H1 (cell line): Measurements from ENCODE around the gene ERVV-1. TPM values are rescaled to one million over a fixed set of nuclear protein-coding genes. Genes with fewer than 3 reads are reported as not detected.

Source experiments
- CTCF ChIA-PET: fragments of 300-600 bp; sonication (Branson Sonifier 250); formaldehyde crosslinking; loops from one replicate; lab custom pipeline; 2021; ENCODE audit not compliant: partially characterized antibody; lab: Charles Lee
- POLR2A ChIA-PET: fragments of 300-600 bp; sonication (Branson Sonifier 250); formaldehyde crosslinking; loops from one replicate; lab custom pipeline; 2021; ENCODE audit warnings: inconsistent platforms; ENCODE audit not compliant: partially characterized antibody; lab: Charles Lee
- DNase-seq, 2 experiments: peaks; one replicate each; pipeline versions ENCODE4 v3.0.0 to v3.0.0-alpha.2; 2010 to 2022; ENCODE audit warnings: low spot score in 2 of 2, low read depth in 1 of 2, mixed read lengths in 1 of 2
- FAIRE-seq: peaks from 2 replicates; lab custom pipeline; 2011; peaks lifted over from hg19 to GRCh38; lab: Jason Lieb, UNC
- H2AFZ ChIP-seq: 2 replicates; pipeline ENCODE4 v1.8.1; 2012; ENCODE audit warnings: low read length, inconsistent platforms
- H2AK5ac ChIP-seq: 2 replicates; pipeline ENCODE4 v1.6.1; 2013; ENCODE audit warnings: low read depth, low read length
- H2BK120ac ChIP-seq: replicated peaks from 2 replicates; pipeline ENCODE3; 2013; ENCODE audit warnings: low read depth, low read length, inconsistent platforms
- H2BK12ac ChIP-seq: 2 replicates; pipeline ENCODE4 v1.6.1; 2013; ENCODE audit warnings: low read depth, low read length
- H2BK15ac ChIP-seq: 2 replicates; pipeline ENCODE4 v1.6.1; 2013; ENCODE audit warnings: low read length
- H2BK20ac ChIP-seq: 2 replicates; pipeline ENCODE4 v1.6.1; 2013; ENCODE audit warnings: low read length
- H2BK5ac ChIP-seq: 2 replicates; pipeline ENCODE4 v1.6.1; 2013; ENCODE audit warnings: low read depth, low read length
- H3K14ac ChIP-seq: 2 replicates; pipeline ENCODE4 v1.6.1; 2013; ENCODE audit warnings: inconsistent platforms; ENCODE audit not compliant: insufficient read length
- H3K18ac ChIP-seq: 2 replicates; pipeline ENCODE4 v1.6.1; 2013; ENCODE audit warnings: low read length; ENCODE audit errors: extremely low read depth
- H3K23ac ChIP-seq: 2 replicates; pipeline ENCODE4 v1.6.1; 2013; ENCODE audit warnings: inconsistent platforms; ENCODE audit not compliant: insufficient read length
- H3K23me2 ChIP-seq: 2 replicates; pipeline ENCODE4 v1.6.1; 2013; ENCODE audit warnings: low read depth, low read length
- H3K27ac ChIP-seq: 2 replicates; pipeline ENCODE4 v1.6.1; 2011; ENCODE audit warnings: low read depth, low read length, inconsistent platforms
- H3K27me3 ChIP-seq, 4 experiments: replicated peaks in 1 of 4; 1 replicate in 1 of 4; 2 replicates in 3 of 4; pipeline versions ENCODE4 v1.6.1 to v1.8.1; 2011 to 2013; ENCODE audit warnings: low read length in 3 of 4, mild to moderate bottlenecking in 3 of 4, inconsistent platforms in 2 of 4, mixed read lengths in 2 of 4, moderate library complexity in 1 of 4; ENCODE audit not compliant: control insufficient read depth in 3 of 4, insufficient read depth in 3 of 4; ENCODE audit errors: extremely low read depth in 1 of 4
- H3K36me3 ChIP-seq, 4 experiments: 2 replicates each; pipeline versions ENCODE4 v1.6.1 to v1.8.1; 2011 to 2013; ENCODE audit warnings: mild to moderate bottlenecking in 4 of 4, low read length in 3 of 4, moderate library complexity in 2 of 4, control low read depth in 1 of 4, inconsistent platforms in 1 of 4; ENCODE audit not compliant: insufficient read depth in 4 of 4, control insufficient read depth in 2 of 4
- H3K4ac ChIP-seq: replicated peaks from 2 replicates; pipeline ENCODE3; 2013; ENCODE audit warnings: low read length, low read depth, mixed read lengths, inconsistent platforms; ENCODE audit not compliant: insufficient read length
- H3K4me1 ChIP-seq, 4 experiments: replicated peaks in 1 of 4; 1 replicate in 1 of 4; 2 replicates in 3 of 4; pipeline versions ENCODE4 v1.6.1 to v1.8.1; 2011 to 2013; ENCODE audit warnings: low read length in 3 of 4, inconsistent platforms in 2 of 4, mixed read lengths in 1 of 4; ENCODE audit not compliant: insufficient read depth in 4 of 4, control insufficient read depth in 3 of 4
- H3K4me2 ChIP-seq, 2 experiments: 2 replicates each; pipeline versions ENCODE4 v1.6.1 to v1.8.1; 2011 to 2013; ENCODE audit warnings: low read depth in 2 of 2, low read length in 2 of 2, control low read depth in 1 of 2, inconsistent platforms in 1 of 2, mild to moderate bottlenecking in 1 of 2; ENCODE audit not compliant: insufficient read depth in 1 of 2
- H3K4me3 ChIP-seq, 4 experiments: fragments of 200-600, 300-600 bp in 1 of 4; sonication (generic), shearing (Covaris generic), sonication (Bioruptor Twin) in 1 of 4; 2 replicates each; pipeline versions ENCODE4 v1.5.1 to v1.8.1; 2011 to 2016; ENCODE audit warnings: low read length in 4 of 4, low read depth in 3 of 4, control low read depth in 2 of 4, inconsistent platforms in 2 of 4, mild to moderate bottlenecking in 2 of 4, mixed read lengths in 1 of 4, moderate library complexity in 1 of 4; ENCODE audit not compliant: insufficient read depth in 2 of 4; ENCODE audit errors: extremely low read depth in 1 of 4
- H3K56ac ChIP-seq: replicated peaks from 2 replicates; pipeline ENCODE3; 2013; ENCODE audit warnings: low read depth, mild to moderate bottlenecking, mixed read lengths, low read length, inconsistent platforms; ENCODE audit not compliant: insufficient read length
- H3K79me1 ChIP-seq: 2 replicates; pipeline ENCODE4 v1.6.1; 2013; ENCODE audit warnings: low read depth, low read length, control low read depth
- H3K79me2 ChIP-seq, 2 experiments: 2 replicates each; pipeline versions ENCODE4 v1.6.1 to v1.8.1; 2012 to 2013; ENCODE audit warnings: low read length in 2 of 2, mild to moderate bottlenecking in 2 of 2, inconsistent platforms in 1 of 2; ENCODE audit not compliant: insufficient read depth in 2 of 2, control insufficient read depth in 1 of 2
- H3K9ac ChIP-seq, 4 experiments: replicated peaks in 1 of 4; 1 replicate in 1 of 4; 2 replicates in 3 of 4; pipeline versions ENCODE4 v1.6.1 to v1.8.1; 2011 to 2013; ENCODE audit warnings: low read depth in 3 of 4, low read length in 3 of 4, control low read depth in 2 of 4, mild to moderate bottlenecking in 2 of 4, moderate library complexity in 2 of 4, inconsistent platforms in 1 of 4; ENCODE audit errors: extremely low read depth in 1 of 4
- H3K9me3 ChIP-seq, 2 experiments: 2 replicates each; pipeline versions ENCODE4 v1.6.1 to v1.8.1; 2012 to 2013; ENCODE audit warnings: mild to moderate bottlenecking in 2 of 2, moderate library complexity in 2 of 2, control low read depth in 1 of 2, inconsistent platforms in 1 of 2, low read depth in 1 of 2, low read length in 1 of 2, mixed read lengths in 1 of 2; ENCODE audit not compliant: insufficient read depth in 2 of 2
- H4K20me1 ChIP-seq, 2 experiments: replicated peaks in 1 of 2; 2 replicates each; pipeline versions ENCODE3 to v1.8.1; 2011 to 2013; ENCODE audit warnings: inconsistent platforms in 2 of 2, low read length in 2 of 2, mild to moderate bottlenecking in 1 of 2; ENCODE audit not compliant: insufficient read depth in 2 of 2, control insufficient read depth in 1 of 2
- H4K5ac ChIP-seq: 2 replicates; pipeline ENCODE4 v1.6.1; 2013; ENCODE audit warnings: low read length, low read depth, mixed read lengths, inconsistent platforms; ENCODE audit not compliant: insufficient read length
- H4K8ac ChIP-seq: 2 replicates; pipeline ENCODE4 v1.8.0; 2013; ENCODE audit warnings: mild to moderate bottlenecking, moderate library complexity, low read length, inconsistent platforms; ENCODE audit not compliant: insufficient read depth; ENCODE audit errors: extremely low read depth
- H4K91ac ChIP-seq: replicated peaks from 2 replicates; pipeline ENCODE3; 2013; ENCODE audit warnings: low read length, mixed read lengths, inconsistent platforms; ENCODE audit not compliant: insufficient read length
- CTCF ChIP-seq, 3 experiments: IDR thresholded peaks; 1 replicate in 2 of 3; 2 replicates in 1 of 3; pipeline versions ENCODE4 v1.5.1 to v1.6.1; 2011; ENCODE audit warnings: low read length in 3 of 3, mild to moderate bottlenecking in 3 of 3, inconsistent platforms in 2 of 3, low read depth in 1 of 3, moderate library complexity in 1 of 3; ENCODE audit not compliant: insufficient read depth in 1 of 3; ENCODE audit errors: control extremely low read depth in 1 of 3
- MAX ChIP-seq: IDR thresholded peaks from 2 replicates; pipeline ENCODE4 v1.6.1; 2012; ENCODE audit warnings: inconsistent platforms
- RAD21 ChIP-seq, 2 experiments: IDR thresholded peaks in 1 of 2; conservative IDR thresholded peaks in 1 of 2; 2 replicates each; pipeline ENCODE4 v1.6.1; 2011; ENCODE audit warnings: low read depth in 2 of 2, low read length in 2 of 2, improper control_type of control experiment in 1 of 2, inconsistent platforms in 1 of 2, mild to moderate bottlenecking in 1 of 2, moderate library complexity in 1 of 2
- TBP ChIP-seq: IDR thresholded peaks from 2 replicates; pipeline ENCODE4 v1.6.1; 2011; ENCODE audit warnings: low read depth, low read length, improper control_type of control experiment
- WGBS, 2 experiments: shearing (Covaris generic) in 1 of 2; methylation state at CpG; one replicate each; pipeline versions ENCODE4 v1.1.6 to v1.1.7; 2013 to 2015; ENCODE audit warnings: low lambda C conversion rate in 2 of 2, mixed read lengths in 2 of 2, inconsistent platforms in 1 of 2, low coverage in 1 of 2, missing lambda C conversion rate in 1 of 2; ENCODE audit not compliant: insufficient replicate concordance in 2 of 2, insufficient coverage in 1 of 2, insufficient read length in 1 of 2; ENCODE audit errors: extremely low coverage in 1 of 2, missing lambda C conversion rate in 1 of 2; 5-methylcytosine and 5-hydroxymethylcytosine counted together
- polyA plus RNA-seq, 7 experiments: library from polyadenylated mRNA; depleted of rRNA in 3 of 7; stranded (reverse) in 5 of 7; unstranded in 2 of 7; fragments of >200 nt in 5 of 7; fragments of 200-250 nt in 2 of 7; gene quantifications; 1 replicate in 5 of 7; 2 replicates in 1 of 7; 4 replicates in 1 of 7; pipeline versions ENCODE4 v1.2.1 to v1.2.3, GENCODE V29; 2011 to 2013; ENCODE audit warnings: missing spikeins in 2 of 7, mixed read lengths in 2 of 7
- total RNA-seq: library from RNA; stranded (reverse); fragmentation: NEBNext Ultra II Directional; extraction: Animal tissue kit (Norgen Biotek cat#: 25700); gene quantifications from 2 replicates; pipeline ENCODE4 v1.2.1, GENCODE V29; 2021

The ERVV-1 gene
- total and polyA plus RNA-seq, 2 of the 8 experiments (the other 6 are each of a cell fraction or from before 2014, with no cell fraction given) = not detected

- no peak for FAIRE-seq
- H2BK120ac ChIP-seq = no peak overlapping the region
Observed at GRCh38 chr19:53010494-53010893, 3.2 kb upstream of the ERVV-1 start.

More at GRCh38 chr19:53010494-53010893, 3.2 kb upstream of the ERVV-1 start:
- POLR2A ChIA-PET = interaction anchor here (0.7 kb wide), 1 partner anchor 13 kb away, joined by 3 read pairs; no protein-coding TSS in a partner anchor
- no peak overlapping the region for H3K23ac ChIP-seq
- H3K4ac ChIP-seq = no peak overlapping the region
- no peak overlapping the region for H2BK20ac ChIP-seq
- no peaks in the 10 kb centered on the region for H3K27me3 ChIP-seq
- no peaks in the 10 kb centered on the region for H3K36me3 ChIP-seq
- H4K91ac ChIP-seq = no peak overlapping the region
- 54% methylated on average over 9 of the region's 9 CpGs; no CpG with 5 or more reads in 1 of the 2 experiments for WGBS, 2 experiments
- H3K56ac ChIP-seq = no peak overlapping the region
- H2AFZ ChIP-seq = no peak overlapping the region
- H4K5ac ChIP-seq = no peak overlapping the region
- no peak overlapping the region for H3K9ac ChIP-seq
- H3K14ac ChIP-seq = no peak overlapping the region
- peak in 1 of 2 experiments; percentile 67 for DNase-seq
- no peaks in the 10 kb centered on the region for H3K79me1 ChIP-seq
- TF ChIP-seq MAX = no peak
- peak; percentile 35 to 56 for TF ChIP-seq RAD21 (IDR thresholded peaks at IDR 0.05 in 1 of 2, conservative IDR thresholded peaks at IDR 0.05 in 1 of 2; ENCODE audit: low read depth in 2 of 2, low read length in 2 of 2)
- TF ChIP-seq TBP = peak; percentile 45; the same call in 1 of the 2 replicates
- peak; percentile 56 to 61 (median 57) for TF ChIP-seq CTCF (IDR thresholded peaks at IDR 0.05; ENCODE audit: control extremely low read depth in 1 of 3, insufficient read depth in 1 of 3, low read depth in 1 of 3, low read length in 3 of 3)
- TF ChIP-seq, all 59 proteins: peak for 3
- CTCF ChIA-PET = interaction anchor here (0.6 to 3.9 kb wide), 12 partner anchors 9 to 646 kb away, joined by 3 to 43 read pairs (median 3); no protein-coding TSS in a partner anchor
- Histone ChIP-seq H3K4me2 (no peak overlapping the region), H3K27ac (no peak overlapping the region), H4K20me1 (no peaks in the 10 kb centered on the region), H2BK12ac (no peak overlapping the region), H2AK5ac (no peak overlapping the region), H3K79me2 (no peaks in the 10 kb centered on the region), H3K4me1 (no peaks in the 10 kb centered on the region; a peak in 2 of 7 replicates), H3K4me3 (no peak overlapping the region), H2BK5ac (no peak overlapping the region), H3K23me2 (no peaks in the 10 kb centered on the region), H3K9me3 (no peaks in the 10 kb centered on the region), H2BK15ac (no peak overlapping the region), H3K18ac (no peak overlapping the region), H4K8ac (no peak overlapping the region)
